HepG2 (cell line): ENCODE measurements around the gene FOSL2. TPM values are rescaled to one million over a fixed set of nuclear protein-coding genes. Genes with fewer than 3 reads are reported as not detected.

ENCODE experiments used
- ARID2 ChIP-seq: sonication (generic); formaldehyde crosslinking; IDR thresholded peaks from 2 replicates; pipeline ENCODE4 v1.8.1; 2022; ENCODE audit warnings: mild to moderate bottlenecking, missing genetic modification reagents, borderline replicate concordance
- ELF4 ChIP-seq: sonication (generic); formaldehyde crosslinking; IDR thresholded peaks from 2 replicates; pipeline ENCODE4 v1.5.0; 2020; ENCODE audit warnings: missing genetic modification reagents, mild to moderate bottlenecking, moderate library complexity, borderline replicate concordance
- HNF4G ChIP-seq, 2 experiments: sonication (generic) in 1 of 2; formaldehyde crosslinking in 1 of 2; IDR thresholded peaks; 2 replicates each; pipeline versions ENCODE4 v1.4.0 to v1.6.1; 2011 to 2020; ENCODE audit warnings: borderline replicate concordance in 2 of 2, low read depth in 2 of 2, mild to moderate bottlenecking in 2 of 2, low read length in 1 of 2, missing genetic modification reagents in 1 of 2, moderate library complexity in 1 of 2
- NCOR1 ChIP-seq: fragments of 200-600 bp; sonication (generic); IDR thresholded peaks from 2 replicates; pipeline ENCODE4 v1.7.0; 2017; ENCODE audit warnings: antibody characterized with exemption, low read length, borderline replicate concordance
- NFIB ChIP-seq: sonication (generic); formaldehyde crosslinking; IDR thresholded peaks from 2 replicates; pipeline ENCODE4 v1.9.0; 2021; ENCODE audit warnings: missing genetic modification reagents, mild to moderate bottlenecking, borderline replicate concordance
- NR1H2 ChIP-seq: sonication (generic); formaldehyde crosslinking; IDR thresholded peaks from 2 replicates; pipeline ENCODE4 v1.8.1; 2022; ENCODE audit warnings: low read depth, missing genetic modification reagents, borderline replicate concordance
- TEAD2 ChIP-seq: sonication (generic); formaldehyde crosslinking; IDR thresholded peaks from 2 replicates; pipeline ENCODE4 v1.9.0; 2021; ENCODE audit warnings: missing genetic modification reagents
- ZFY ChIP-seq: sonication (generic); formaldehyde crosslinking; IDR thresholded peaks from 2 replicates; pipeline ENCODE4 v1.4.0; 2020; ENCODE audit warnings: missing genetic modification reagents
- ZNF607 ChIP-seq: sonication (generic); formaldehyde crosslinking; IDR thresholded peaks from 2 replicates; pipeline ENCODE4 v1.5.1; 2020; ENCODE audit warnings: missing genetic modification reagents, mild to moderate bottlenecking, borderline replicate concordance
- ZSCAN21 ChIP-seq: sonication (generic); formaldehyde crosslinking; IDR thresholded peaks from 2 replicates; pipeline ENCODE4 v1.8.0; 2022; ENCODE audit warnings: mild to moderate bottlenecking, missing genetic modification reagents, moderate library complexity, borderline replicate concordance
- polyA plus RNA-seq, 8 experiments: library from polyadenylated mRNA; depleted of rRNA in 3 of 8; stranded (reverse) in 7 of 8; unstranded in 1 of 8; fragments of >200 nt; fragmentation: Illumina TruSeq in 4 of 8; extraction: Trizol in 4 of 8; gene quantifications; 2 replicates each; pipeline versions ENCODE4 v1.2.1 to v1.2.3, GENCODE V29; 2011 to 2016; ENCODE audit warnings: low read depth in 4 of 8, missing spikeins in 1 of 8, mixed read lengths in 1 of 8; ENCODE audit not compliant: insufficient read depth in 1 of 8
- total RNA-seq, 5 experiments: library from RNA; depleted of rRNA; stranded (reverse); fragments of >200 nt; fragmentation: Illumina TruSeq; extraction: Trizol; gene quantifications; 2 replicates each; pipeline ENCODE4 v1.2.3, GENCODE V29; 2016; ENCODE audit warnings: low read depth in 1 of 5
- TF ChIP-seq, protein P1 (sequence below): sonication (generic); formaldehyde crosslinking; IDR thresholded peaks from 2 replicates; pipeline ENCODE4 v1.4.0; 2020; ENCODE audit warnings: missing genetic modification reagents
- TF ChIP-seq, protein P2 (sequence below): sonication (generic); formaldehyde crosslinking; IDR thresholded peaks from 2 replicates; pipeline ENCODE4 v1.5.0; 2020; ENCODE audit warnings: missing genetic modification reagents
- TF ChIP-seq, protein P3 (sequence below): sonication (generic); formaldehyde crosslinking; conservative IDR thresholded peaks from 2 replicates; pipeline ENCODE4 v1.4.0; 2020; ENCODE audit warnings: missing genetic modification reagents
- TF ChIP-seq, protein P4 (sequence below): sonication (generic); formaldehyde crosslinking; IDR thresholded peaks from 2 replicates; pipeline ENCODE4 v1.9.0; 2021; ENCODE audit warnings: missing genetic modification reagents, borderline replicate concordance
- TF ChIP-seq, protein P5 (sequence below): sonication (generic); formaldehyde crosslinking; IDR thresholded peaks from 2 replicates; pipeline ENCODE4 v1.5.0; 2020; ENCODE audit warnings: mild to moderate bottlenecking, missing genetic modification reagents

Gene FOSL2
- total and polyA plus RNA-seq, 2 of the 13 experiments (the other 11 are each of a cell fraction or from before 2014, with no cell fraction given), result 3.4 to 18.1 TPM

DNA sequence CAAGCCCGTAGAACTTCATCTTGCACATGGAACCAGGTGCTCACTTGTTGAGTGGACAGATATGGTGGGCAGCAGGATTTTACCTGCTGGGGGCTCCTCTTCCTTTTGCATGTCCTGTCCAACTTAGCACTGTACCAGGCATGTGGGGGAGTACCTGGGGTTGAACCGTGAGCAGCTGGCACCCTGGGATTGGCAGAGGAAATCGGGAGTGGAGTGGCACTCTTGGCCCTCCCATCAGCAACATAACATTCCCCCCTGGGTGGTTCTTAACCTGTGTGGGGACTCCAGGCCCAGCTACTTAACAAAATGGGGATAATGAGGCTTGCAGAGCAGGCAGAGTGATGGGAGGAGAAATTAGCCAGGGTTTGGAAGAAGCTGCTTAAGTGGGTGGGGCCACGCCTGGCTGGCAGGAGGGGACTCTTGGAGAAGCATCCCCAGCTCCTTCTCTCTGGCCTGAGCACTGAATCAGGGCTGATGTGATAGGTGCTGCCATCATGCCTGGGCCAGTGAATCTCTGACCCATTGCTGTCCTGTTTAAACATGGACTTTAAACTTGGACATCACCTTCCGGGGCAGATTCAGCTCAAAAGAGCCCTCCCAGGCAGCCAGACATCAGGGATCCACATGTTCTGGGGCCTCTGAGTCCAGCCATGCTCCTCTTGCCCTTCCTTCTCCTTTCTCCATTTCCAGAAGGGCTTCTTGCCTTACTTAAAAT lies 15.5 kb downstream of the FOSL2 start (continued):
- TF ChIP-seq HNF4G (IDR thresholded peaks at IDR 0.05; ENCODE audit: borderline replicate concordance, low read depth, low read length) (peak; percentile 75; the same call in 1 of the 2 replicates), HNF4G (CRISPR knock-in tag; IDR thresholded peaks at IDR 0.05; ENCODE audit: borderline replicate concordance, low read depth) (peak; percentile 84; the same call in 1 of the 2 replicates), TEAD2 (CRISPR knock-in tag) (no peak), NFIB (no peak), ZSCAN21 (CRISPR knock-in tag) (no peak), NCOR1 (peak; percentile 33), ELF4 (no peak), NR1H2 (CRISPR knock-in tag) (no peak), ZFY (CRISPR knock-in tag) (no peak), ZNF607 (CRISPR knock-in tag) (peak; percentile 44; the same call in 1 of the 2 replicates), ARID2 (no peak)
- TF ChIP-seq, protein P1, sequence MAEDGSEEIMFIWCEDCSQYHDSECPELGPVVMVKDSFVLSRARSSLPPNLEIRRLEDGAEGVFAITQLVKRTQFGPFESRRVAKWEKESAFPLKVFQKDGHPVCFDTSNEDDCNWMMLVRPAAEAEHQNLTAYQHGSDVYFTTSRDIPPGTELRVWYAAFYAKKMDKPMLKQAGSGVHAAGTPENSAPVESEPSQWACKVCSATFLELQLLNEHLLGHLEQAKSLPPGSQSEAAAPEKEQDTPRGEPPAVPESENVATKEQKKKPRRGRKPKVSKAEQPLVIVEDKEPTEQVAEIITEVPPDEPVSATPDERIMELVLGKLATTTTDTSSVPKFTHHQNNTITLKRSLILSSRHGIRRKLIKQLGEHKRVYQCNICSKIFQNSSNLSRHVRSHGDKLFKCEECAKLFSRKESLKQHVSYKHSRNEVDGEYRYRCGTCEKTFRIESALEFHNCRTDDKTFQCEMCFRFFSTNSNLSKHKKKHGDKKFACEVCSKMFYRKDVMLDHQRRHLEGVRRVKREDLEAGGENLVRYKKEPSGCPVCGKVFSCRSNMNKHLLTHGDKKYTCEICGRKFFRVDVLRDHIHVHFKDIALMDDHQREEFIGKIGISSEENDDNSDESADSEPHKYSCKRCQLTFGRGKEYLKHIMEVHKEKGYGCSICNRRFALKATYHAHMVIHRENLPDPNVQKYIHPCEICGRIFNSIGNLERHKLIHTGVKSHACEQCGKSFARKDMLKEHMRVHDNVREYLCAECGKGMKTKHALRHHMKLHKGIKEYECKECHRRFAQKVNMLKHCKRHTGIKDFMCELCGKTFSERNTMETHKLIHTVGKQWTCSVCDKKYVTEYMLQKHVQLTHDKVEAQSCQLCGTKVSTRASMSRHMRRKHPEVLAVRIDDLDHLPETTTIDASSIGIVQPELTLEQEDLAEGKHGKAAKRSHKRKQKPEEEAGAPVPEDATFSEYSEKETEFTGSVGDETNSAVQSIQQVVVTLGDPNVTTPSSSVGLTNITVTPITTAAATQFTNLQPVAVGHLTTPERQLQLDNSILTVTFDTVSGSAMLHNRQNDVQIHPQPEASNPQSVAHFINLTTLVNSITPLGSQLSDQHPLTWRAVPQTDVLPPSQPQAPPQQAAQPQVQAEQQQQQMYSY (CRISPR knock-in tag), result no peak
- TF ChIP-seq, protein P2, sequence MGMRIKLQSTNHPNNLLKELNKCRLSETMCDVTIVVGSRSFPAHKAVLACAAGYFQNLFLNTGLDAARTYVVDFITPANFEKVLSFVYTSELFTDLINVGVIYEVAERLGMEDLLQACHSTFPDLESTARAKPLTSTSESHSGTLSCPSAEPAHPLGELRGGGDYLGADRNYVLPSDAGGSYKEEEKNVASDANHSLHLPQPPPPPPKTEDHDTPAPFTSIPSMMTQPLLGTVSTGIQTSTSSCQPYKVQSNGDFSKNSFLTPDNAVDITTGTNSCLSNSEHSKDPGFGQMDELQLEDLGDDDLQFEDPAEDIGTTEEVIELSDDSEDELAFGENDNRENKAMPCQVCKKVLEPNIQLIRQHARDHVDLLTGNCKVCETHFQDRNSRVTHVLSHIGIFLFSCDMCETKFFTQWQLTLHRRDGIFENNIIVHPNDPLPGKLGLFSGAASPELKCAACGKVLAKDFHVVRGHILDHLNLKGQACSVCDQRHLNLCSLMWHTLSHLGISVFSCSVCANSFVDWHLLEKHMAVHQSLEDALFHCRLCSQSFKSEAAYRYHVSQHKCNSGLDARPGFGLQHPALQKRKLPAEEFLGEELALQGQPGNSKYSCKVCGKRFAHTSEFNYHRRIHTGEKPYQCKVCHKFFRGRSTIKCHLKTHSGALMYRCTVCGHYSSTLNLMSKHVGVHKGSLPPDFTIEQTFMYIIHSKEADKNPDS (CRISPR knock-in tag), result no peak
- TF ChIP-seq, protein P3, sequence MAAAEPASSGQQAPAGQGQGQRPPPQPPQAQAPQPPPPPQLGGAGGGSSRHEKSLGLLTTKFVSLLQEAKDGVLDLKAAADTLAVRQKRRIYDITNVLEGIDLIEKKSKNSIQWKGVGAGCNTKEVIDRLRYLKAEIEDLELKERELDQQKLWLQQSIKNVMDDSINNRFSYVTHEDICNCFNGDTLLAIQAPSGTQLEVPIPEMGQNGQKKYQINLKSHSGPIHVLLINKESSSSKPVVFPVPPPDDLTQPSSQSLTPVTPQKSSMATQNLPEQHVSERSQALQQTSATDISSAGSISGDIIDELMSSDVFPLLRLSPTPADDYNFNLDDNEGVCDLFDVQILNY (CRISPR knock-in tag), result no peak
- TF ChIP-seq, protein P4, sequence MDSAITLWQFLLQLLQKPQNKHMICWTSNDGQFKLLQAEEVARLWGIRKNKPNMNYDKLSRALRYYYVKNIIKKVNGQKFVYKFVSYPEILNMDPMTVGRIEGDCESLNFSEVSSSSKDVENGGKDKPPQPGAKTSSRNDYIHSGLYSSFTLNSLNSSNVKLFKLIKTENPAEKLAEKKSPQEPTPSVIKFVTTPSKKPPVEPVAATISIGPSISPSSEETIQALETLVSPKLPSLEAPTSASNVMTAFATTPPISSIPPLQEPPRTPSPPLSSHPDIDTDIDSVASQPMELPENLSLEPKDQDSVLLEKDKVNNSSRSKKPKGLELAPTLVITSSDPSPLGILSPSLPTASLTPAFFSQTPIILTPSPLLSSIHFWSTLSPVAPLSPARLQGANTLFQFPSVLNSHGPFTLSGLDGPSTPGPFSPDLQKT, result no peak
- TF ChIP-seq, protein P5, sequence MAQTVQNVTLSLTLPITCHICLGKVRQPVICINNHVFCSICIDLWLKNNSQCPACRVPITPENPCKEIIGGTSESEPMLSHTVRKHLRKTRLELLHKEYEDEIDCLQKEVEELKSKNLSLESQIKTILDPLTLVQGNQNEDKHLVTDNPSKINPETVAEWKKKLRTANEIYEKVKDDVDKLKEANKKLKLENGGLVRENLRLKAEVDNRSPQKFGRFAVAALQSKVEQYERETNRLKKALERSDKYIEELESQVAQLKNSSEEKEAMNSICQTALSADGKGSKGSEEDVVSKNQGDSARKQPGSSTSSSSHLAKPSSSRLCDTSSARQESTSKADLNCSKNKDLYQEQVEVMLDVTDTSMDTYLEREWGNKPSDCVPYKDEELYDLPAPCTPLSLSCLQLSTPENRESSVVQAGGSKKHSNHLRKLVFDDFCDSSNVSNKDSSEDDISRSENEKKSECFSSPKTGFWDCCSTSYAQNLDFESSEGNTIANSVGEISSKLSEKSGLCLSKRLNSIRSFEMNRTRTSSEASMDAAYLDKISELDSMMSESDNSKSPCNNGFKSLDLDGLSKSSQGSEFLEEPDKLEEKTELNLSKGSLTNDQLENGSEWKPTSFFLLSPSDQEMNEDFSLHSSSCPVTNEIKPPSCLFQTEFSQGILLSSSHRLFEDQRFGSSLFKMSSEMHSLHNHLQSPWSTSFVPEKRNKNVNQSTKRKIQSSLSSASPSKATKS, result no peak
